Right lobe of liver (tissue), 4 donors: ENCODE data around the gene PRKACB.

ENCODE experiments used
- POLR2A ChIP-seq: fragments of 450-650 bp; IDR thresholded peaks from one replicate; pipeline ENCODE4 v1.6.1; 2017; ENCODE audit warnings: antibody characterized with exemption, mild to moderate bottlenecking
- TF ChIP-seq, protein P1 (sequence below), 4 donors: fragments of 200-600 bp in 3 of 4; fragments of 450-650 bp in 1 of 4; IDR thresholded peaks; one replicate each; pipeline versions ENCODE4 v1.5.1 to v1.8.0; 2016 to 2022; ENCODE audit warnings: antibody characterized with exemption in 4 of 4, mild to moderate bottlenecking in 2 of 4
- donor health status: DM: no; HTN: no; CAD: no.
- donor health status: DM: no; HTN: no; CAD: no.
- donor health status: DM: no; HTN: yes; CAD: no.

DNA sequence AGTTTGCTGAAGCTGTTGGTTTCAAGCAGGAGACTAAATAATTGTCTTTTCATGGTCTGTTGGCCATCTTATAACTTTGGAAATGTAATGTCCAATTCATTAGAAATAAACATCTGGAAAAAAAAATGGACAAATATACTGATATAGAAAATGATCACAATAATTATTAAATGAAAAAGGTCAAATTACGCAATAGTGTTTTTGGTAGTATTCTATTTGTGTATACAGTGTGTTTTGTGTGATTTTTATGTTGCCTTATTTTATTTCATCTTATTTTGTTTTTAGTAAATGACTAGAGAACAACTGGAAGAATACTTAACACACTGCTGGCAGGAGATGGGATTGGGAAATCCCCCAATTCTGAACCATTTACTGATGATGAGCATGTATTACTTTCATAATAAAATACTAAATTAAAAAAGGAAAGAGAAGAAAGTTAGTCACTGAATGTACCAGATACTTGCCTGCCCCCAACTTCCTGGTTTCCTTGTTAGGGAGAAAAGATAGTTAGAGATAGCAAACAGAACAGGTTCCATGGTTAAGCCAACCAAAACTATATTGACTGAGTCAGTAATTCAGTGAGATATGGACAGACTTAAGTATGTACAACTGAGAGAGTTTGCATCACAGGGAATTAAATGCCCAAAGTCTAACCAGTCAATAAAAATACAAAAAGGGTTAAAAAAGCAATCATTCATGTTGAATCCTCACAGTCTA, 133.4 kb downstream of the PRKACB start:
- TF ChIP-seq, protein P1, sequence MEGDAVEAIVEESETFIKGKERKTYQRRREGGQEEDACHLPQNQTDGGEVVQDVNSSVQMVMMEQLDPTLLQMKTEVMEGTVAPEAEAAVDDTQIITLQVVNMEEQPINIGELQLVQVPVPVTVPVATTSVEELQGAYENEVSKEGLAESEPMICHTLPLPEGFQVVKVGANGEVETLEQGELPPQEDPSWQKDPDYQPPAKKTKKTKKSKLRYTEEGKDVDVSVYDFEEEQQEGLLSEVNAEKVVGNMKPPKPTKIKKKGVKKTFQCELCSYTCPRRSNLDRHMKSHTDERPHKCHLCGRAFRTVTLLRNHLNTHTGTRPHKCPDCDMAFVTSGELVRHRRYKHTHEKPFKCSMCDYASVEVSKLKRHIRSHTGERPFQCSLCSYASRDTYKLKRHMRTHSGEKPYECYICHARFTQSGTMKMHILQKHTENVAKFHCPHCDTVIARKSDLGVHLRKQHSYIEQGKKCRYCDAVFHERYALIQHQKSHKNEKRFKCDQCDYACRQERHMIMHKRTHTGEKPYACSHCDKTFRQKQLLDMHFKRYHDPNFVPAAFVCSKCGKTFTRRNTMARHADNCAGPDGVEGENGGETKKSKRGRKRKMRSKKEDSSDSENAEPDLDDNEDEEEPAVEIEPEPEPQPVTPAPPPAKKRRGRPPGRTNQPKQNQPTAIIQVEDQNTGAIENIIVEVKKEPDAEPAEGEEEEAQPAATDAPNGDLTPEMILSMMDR (IDR thresholded peaks at IDR 0.05): no peak
- no peak for TF ChIP-seq POLR2A
